SJCRH30 (cell line): ENCODE measurements around the gene CCKAR. TPM values are rescaled to one million over a fixed set of nuclear protein-coding genes. Genes with fewer than 3 reads are reported as not detected.

Experiments
- DNase-seq, 2 experiments: peaks; one replicate each; pipeline ENCODE4 v3.0.0-alpha.2; 2015 to 2020
- H3K27ac ChIP-seq: fragments of 250-450 bp; sonication (Bioruptor Pico); 2 replicates; pipeline ENCODE4 v1.5.1; 2020; ENCODE audit warnings: mild to moderate bottlenecking, moderate library complexity
- H3K27me3 ChIP-seq: fragments of 250-450 bp; sonication (Bioruptor Pico); 2 replicates; pipeline ENCODE4 v1.5.1; 2020; ENCODE audit warnings: mild to moderate bottlenecking, moderate library complexity
- H3K36me3 ChIP-seq: fragments of 250-450 bp; sonication (Bioruptor Pico); 2 replicates; pipeline ENCODE4 v1.5.1; 2020; ENCODE audit warnings: mild to moderate bottlenecking, moderate library complexity
- H3K4me1 ChIP-seq: fragments of 250-450 bp; sonication (Bioruptor Pico); 2 replicates; pipeline ENCODE4 v1.5.1; 2020; ENCODE audit warnings: mild to moderate bottlenecking, moderate library complexity
- H3K4me3 ChIP-seq: fragments of 250-450 bp; sonication (Bioruptor Pico); 2 replicates; pipeline ENCODE4 v1.5.1; 2020; ENCODE audit warnings: mild to moderate bottlenecking, moderate library complexity
- H3K9me3 ChIP-seq: fragments of 250-450 bp; sonication (Bioruptor Pico); replicated peaks from 2 replicates; pipeline ENCODE4 v1.5.1; 2020; ENCODE audit warnings: mild to moderate bottlenecking, moderate library complexity
- total RNA-seq: library from RNA; depleted of rRNA; stranded (reverse); fragments of >200 nt; shearing (Covaris generic); gene quantifications from 2 replicates; pipeline ENCODE4 v1.2.3, GENCODE V29; 2014; rRNA removed

The CCKAR gene
- total RNA-seq, 1 experiment from 2014 or later: 0.61 TPM

GRCh38 chr4:26431461-26432180 is 58.7 kb downstream of the CCKAR start:
- Histone ChIP-seq H3K27ac (no peak overlapping the region), H3K27me3 (no peaks in the 10 kb centered on the region), H3K4me1 (peaks cover 3% of the 10 kb centered on the region; the same call in 1 of the 2 replicates), H3K9me3 (no peaks in the 10 kb centered on the region), H3K4me3 (no peak overlapping the region), H3K36me3 (peaks cover 66% of the 10 kb centered on the region)
- DNase-seq: no peak

Other genes starting within 250 kb of the CCKAR start
- gene RBPJ, start 169.5 kb downstream of the CCKAR start, total RNA-seq: 90.0 and 115 TPM in 2 replicates
- 12.5 and 13.1 TPM in 2 replicates for gene TBC1D19, start 93.6 kb upstream of the CCKAR start, total RNA-seq